Bronchial epithelial cell (primary cell): Measurements from ENCODE around the gene CRACR2A. TPM values are rescaled to one million over a fixed set of nuclear protein-coding genes. Genes with fewer than 3 reads are reported as not detected.
A peak's percentile ranks its signal among the peaks of the same experiment; 100 is the strongest.

ENCODE experiments used
- DNase-seq: peaks from one replicate; pipeline ENCODE4 v3.0.0-alpha.2; 2010; ENCODE audit warnings: low read depth
- FAIRE-seq: peaks from 2 replicates; lab custom pipeline; 2011; peaks lifted over from hg19 to GRCh38; lab: Jason Lieb, UNC
- H3K27me3 ChIP-seq: 2 replicates; pipeline ENCODE4 v1.5.1; 2011; ENCODE audit warnings: low read length; ENCODE audit not compliant: control insufficient read depth, insufficient read depth
- H3K36me3 ChIP-seq: 2 replicates; pipeline ENCODE4 v1.5.1; 2011; ENCODE audit warnings: low read length; ENCODE audit not compliant: control insufficient read depth, insufficient read depth
- H3K4me3 ChIP-seq: 2 replicates; pipeline ENCODE4 v1.5.1; 2011; ENCODE audit warnings: mild to moderate bottlenecking, low read depth, low read length, control low read depth
- total RNA-seq: library from RNA; depleted of rRNA; stranded (reverse); fragments of >200 nt; gene quantifications from 2 replicates; pipeline ENCODE4 v1.2.1, GENCODE V29; 2014
- TF ChIP-seq, protein P1 (sequence below): IDR thresholded peaks from 2 replicates; pipeline ENCODE4 v1.5.1; 2011; ENCODE audit warnings: mild to moderate bottlenecking, moderate library complexity, low read length, control low read depth, inconsistent platforms; ENCODE audit not compliant: insufficient read depth, severe bottlenecking

CRACR2A gene
- total RNA-seq, 1 donor from 2014 or later = 1.1 TPM

DNA sequence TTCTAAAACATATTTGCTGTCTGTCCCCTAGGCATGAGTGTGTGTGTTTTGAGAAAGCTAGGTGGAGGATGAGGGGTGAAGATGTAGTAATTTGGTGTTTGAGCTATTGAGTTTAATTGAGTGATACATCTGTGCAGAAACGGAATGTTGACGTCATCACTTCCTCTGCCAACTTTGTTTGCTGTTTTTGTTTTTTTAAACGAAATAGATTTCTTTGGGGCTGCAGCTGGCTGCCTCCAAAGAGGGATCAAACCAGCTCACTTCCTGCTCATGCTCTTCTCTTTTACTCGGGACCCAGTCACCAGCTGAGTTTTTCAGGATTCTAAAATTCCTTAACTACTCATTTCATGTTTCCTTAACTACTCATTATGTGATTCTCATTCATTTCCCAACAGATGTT lies 19.5 kb upstream of the CRACR2A start:
- H3K27me3 ChIP-seq = no peaks in the 10 kb centered on the region
- no peak overlapping the region for H3K4me3 ChIP-seq
- TF ChIP-seq, protein P1, sequence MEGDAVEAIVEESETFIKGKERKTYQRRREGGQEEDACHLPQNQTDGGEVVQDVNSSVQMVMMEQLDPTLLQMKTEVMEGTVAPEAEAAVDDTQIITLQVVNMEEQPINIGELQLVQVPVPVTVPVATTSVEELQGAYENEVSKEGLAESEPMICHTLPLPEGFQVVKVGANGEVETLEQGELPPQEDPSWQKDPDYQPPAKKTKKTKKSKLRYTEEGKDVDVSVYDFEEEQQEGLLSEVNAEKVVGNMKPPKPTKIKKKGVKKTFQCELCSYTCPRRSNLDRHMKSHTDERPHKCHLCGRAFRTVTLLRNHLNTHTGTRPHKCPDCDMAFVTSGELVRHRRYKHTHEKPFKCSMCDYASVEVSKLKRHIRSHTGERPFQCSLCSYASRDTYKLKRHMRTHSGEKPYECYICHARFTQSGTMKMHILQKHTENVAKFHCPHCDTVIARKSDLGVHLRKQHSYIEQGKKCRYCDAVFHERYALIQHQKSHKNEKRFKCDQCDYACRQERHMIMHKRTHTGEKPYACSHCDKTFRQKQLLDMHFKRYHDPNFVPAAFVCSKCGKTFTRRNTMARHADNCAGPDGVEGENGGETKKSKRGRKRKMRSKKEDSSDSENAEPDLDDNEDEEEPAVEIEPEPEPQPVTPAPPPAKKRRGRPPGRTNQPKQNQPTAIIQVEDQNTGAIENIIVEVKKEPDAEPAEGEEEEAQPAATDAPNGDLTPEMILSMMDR = no peak
- FAIRE-seq (no peak), DNase-seq (peak; percentile 38)
- no peaks in the 10 kb centered on the region for H3K36me3 ChIP-seq

- TF ChIP-seq, protein P1 = no peak
- FAIRE-seq (no peak), DNase-seq (peak; percentile 18)
- no peaks in the 10 kb centered on the region for H3K27me3 ChIP-seq
- no peak overlapping the region for H3K4me3 ChIP-seq
- no peaks in the 10 kb centered on the region for H3K36me3 ChIP-seq
These were observed 18.9 kb upstream of the CRACR2A start for GRCh38 chr12:3771853-3772252.

- FAIRE-seq = no peak
- peak; percentile 96 for DNase-seq
These were observed 18.0 kb upstream of the CRACR2A start for GRCh38 chr12:3770891-3771290.

GRCh38 chr12:3768911-3769447 lies 16.1 kb upstream of the CRACR2A start:
- no peak overlapping the region for H3K4me3 ChIP-seq
- TF ChIP-seq, protein P1 = no peak
- FAIRE-seq (no peak), DNase-seq (no peak)
- no peaks in the 10 kb centered on the region for H3K36me3 ChIP-seq
- H3K27me3 ChIP-seq = no peaks in the 10 kb centered on the region

More at GRCh38 chr12:3770891-3771290, 18.0 kb upstream of the CRACR2A start:
- TF ChIP-seq, protein P1 = no peak
- H3K36me3 ChIP-seq = no peaks in the 10 kb centered on the region
- no peaks in the 10 kb centered on the region for H3K27me3 ChIP-seq
- H3K4me3 ChIP-seq = no peak overlapping the region

DNA sequence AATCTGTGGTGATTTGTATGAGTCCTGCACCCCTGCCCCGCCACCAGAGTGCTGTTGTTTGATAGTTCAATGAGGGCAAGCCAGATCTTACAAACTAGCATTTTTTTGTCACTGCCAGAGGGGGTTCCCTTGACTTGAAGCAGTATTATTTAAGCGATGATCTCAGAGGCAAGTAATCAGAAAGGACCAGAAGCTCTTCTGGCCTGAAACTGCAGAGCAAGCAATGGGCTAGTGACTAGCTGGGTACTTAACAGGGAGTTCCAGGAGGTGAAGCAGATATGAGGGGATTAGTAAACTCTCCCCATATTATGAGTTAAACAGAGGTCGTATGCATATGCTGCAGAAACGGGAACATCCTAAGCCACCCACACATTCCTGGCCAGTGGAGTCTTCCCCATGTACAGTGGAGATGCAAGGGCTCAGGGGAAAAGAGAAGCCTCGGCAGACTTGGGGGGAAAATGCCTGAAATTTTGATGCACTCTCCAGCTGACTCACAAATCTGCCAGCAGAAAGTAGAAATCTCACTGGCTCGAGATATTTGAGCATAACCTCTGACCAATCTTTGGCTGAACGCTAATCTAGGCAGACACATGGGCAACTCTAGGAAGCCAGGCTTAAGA lies 8.3 kb upstream of the CRACR2A start:
- no peak for FAIRE-seq
- TF ChIP-seq, protein P1 = no peak
- no peak for DNase-seq
- no peak overlapping the region for H3K4me3 ChIP-seq
- peaks cover 2% of the 10 kb centered on the region for H3K27me3 ChIP-seq
- H3K36me3 ChIP-seq = no peaks in the 10 kb centered on the region

DNA sequence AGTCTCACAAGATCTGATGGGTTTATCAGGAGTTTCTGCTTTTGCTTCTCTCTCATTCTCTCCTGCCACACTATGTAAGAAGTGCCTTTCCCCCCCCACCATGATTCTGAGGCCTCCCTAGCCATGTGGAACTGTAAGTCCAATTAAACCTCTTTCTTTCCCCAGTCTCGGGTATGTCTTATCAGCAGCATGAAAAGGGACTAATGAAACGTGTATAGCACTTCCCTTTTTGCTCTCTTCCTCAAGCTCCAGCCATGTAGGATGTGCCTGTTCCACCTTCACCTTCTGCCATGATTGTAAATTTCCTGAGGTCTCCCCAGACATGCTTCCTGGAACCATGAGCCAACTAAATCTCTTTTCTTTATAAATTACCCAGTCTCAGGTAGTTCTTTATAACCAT lies 7.0 kb upstream of the CRACR2A start:
- FAIRE-seq = no peak
- TF ChIP-seq, protein P1 = no peak
- no peak for DNase-seq

More for the DNA sequence above, 7.0 kb upstream of the CRACR2A start:
- Histone ChIP-seq H3K4me3 (no peak overlapping the region), H3K27me3 (peaks cover 2% of the 10 kb centered on the region), H3K36me3 (no peaks in the 10 kb centered on the region)
